ENCODE data around the gene MCF2L2.

The MCF2L2 gene

DNA sequence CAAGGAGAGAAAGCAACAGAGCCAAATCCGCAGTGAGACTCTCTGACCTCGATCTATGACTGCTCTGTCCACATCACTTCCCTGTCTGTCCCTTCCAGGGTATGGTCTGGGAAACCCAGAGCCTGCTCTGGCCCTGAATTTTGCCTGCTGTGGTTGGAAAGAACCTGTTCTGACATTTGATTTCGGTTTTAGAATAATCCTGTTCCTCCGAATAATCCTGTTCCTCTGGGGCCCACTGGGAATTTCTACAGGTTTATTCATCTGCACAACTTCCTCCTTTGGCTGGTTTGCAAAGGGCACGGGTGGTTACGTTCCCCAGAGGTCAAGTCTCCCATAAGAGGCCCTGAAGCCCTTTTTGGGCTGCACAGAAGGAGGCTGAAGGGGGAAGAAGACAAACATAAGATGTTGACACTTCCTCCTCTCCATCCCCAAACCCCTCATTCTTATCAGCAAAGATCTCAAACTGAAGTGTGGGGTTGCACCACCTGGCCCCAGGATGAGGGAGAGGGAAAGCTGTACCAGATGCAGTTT lies 276.5 kb downstream of the MCF2L2 start:
- H3K4me3 ChIP-seq (ENCODE audit: low read depth, low read length): no peak overlapping the region
- peak; percentile 90 for DNase-seq (ENCODE audit: low read depth)
- no peak for TF ChIP-seq POLR2A (IDR thresholded peaks at IDR 0.05; ENCODE audit: extremely low read depth, insufficient read length)
- TF ChIP-seq, protein P1, sequence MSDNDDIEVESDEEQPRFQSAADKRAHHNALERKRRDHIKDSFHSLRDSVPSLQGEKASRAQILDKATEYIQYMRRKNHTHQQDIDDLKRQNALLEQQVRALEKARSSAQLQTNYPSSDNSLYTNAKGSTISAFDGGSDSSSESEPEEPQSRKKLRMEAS (IDR thresholded peaks at IDR 0.05; ENCODE audit: low read depth, low read length): 0 out of 2 replicates have a peak, but pooled peaks have one; percentile 19

DNA sequence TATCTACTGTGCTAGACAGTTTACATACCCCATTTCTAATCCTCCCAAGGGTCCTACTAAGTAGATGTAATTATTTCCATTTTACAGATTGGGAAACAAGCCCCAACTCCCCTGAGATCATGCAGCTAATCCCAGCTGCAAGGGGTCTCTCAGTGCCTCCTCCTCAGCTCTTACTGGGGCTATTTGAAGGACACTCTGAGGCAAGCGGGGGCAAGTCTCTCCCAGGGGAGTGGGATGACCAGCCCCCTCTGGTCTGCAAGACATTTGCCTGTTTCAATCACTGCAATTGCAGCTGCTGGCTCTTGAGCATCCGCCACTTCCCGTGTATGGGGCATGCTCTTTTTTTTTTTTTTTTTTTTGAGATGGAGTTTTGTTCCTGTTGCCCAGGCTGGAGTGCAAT lies 277.3 kb downstream of the MCF2L2 start:
- no peak for TF ChIP-seq POLR2A (IDR thresholded peaks at IDR 0.05; ENCODE audit: extremely low read depth, insufficient read length)
- TF ChIP-seq, protein P1 (IDR thresholded peaks at IDR 0.05; ENCODE audit: low read depth, low read length): no peak
- no peak for TF ChIP-seq CTCF (IDR thresholded peaks at IDR 0.05; ENCODE audit: low read depth, low read length)
- no peak for TF ChIP-seq MYC (IDR thresholded peaks at IDR 0.05; ENCODE audit: low read depth, low read length)
- DNase-seq (ENCODE audit: low read depth): peak; percentile 59
- no peak overlapping the region for H3K4me3 ChIP-seq (ENCODE audit: low read depth, low read length)

GRCh38 chr3:183149915-183150750 lies 278.3 kb downstream of the MCF2L2 start:
- H3K4me3 ChIP-seq (ENCODE audit: low read depth, low read length): no peak overlapping the region
- DNase-seq (ENCODE audit: low read depth): peak; percentile 60
- no peak for TF ChIP-seq CTCF (IDR thresholded peaks at IDR 0.05; ENCODE audit: low read depth, low read length)
- TF ChIP-seq POLR2A (IDR thresholded peaks at IDR 0.05; ENCODE audit: extremely low read depth, insufficient read length): no peak
- TF ChIP-seq, protein P1 (IDR thresholded peaks at IDR 0.05; ENCODE audit: low read depth, low read length): no peak
- no peak for TF ChIP-seq MYC (IDR thresholded peaks at IDR 0.05; ENCODE audit: low read depth, low read length)

GRCh38 chr3:183148056-183148455 lies 280.4 kb downstream of the MCF2L2 start:
- no peak for DNase-seq (ENCODE audit: low read depth)
- TF ChIP-seq POLR2A (IDR thresholded peaks at IDR 0.05; ENCODE audit: extremely low read depth, insufficient read length) (no peak), MYC (IDR thresholded peaks at IDR 0.05; ENCODE audit: low read depth, low read length) (no peak), CTCF (IDR thresholded peaks at IDR 0.05; ENCODE audit: low read depth, low read length) (no peak)
- TF ChIP-seq, protein P1 (IDR thresholded peaks at IDR 0.05; ENCODE audit: low read depth, low read length): no peak

GRCh38 chr3:183144363-183144762 lies 284.1 kb downstream of the MCF2L2 start:
- TF ChIP-seq, protein P1 (IDR thresholded peaks at IDR 0.05; ENCODE audit: low read depth, low read length): no peak
- no peak for TF ChIP-seq MYC (IDR thresholded peaks at IDR 0.05; ENCODE audit: low read depth, low read length)
- no peak overlapping the region for H3K4me3 ChIP-seq (ENCODE audit: low read depth, low read length)
- no peak for DNase-seq (ENCODE audit: low read depth)

More at GRCh38 chr3:183148056-183148455, 280.4 kb downstream of the MCF2L2 start:
- no peak overlapping the region for H3K4me3 ChIP-seq (ENCODE audit: low read depth, low read length)

GRCh38 chr3:183142199-183142598 lies 286.2 kb downstream of the MCF2L2 start:
- no peak for TF ChIP-seq MYC (IDR thresholded peaks at IDR 0.05; ENCODE audit: low read depth, low read length)
- TF ChIP-seq POLR2A (IDR thresholded peaks at IDR 0.05; ENCODE audit: extremely low read depth, insufficient read length): no peak
- TF ChIP-seq CTCF (IDR thresholded peaks at IDR 0.05; ENCODE audit: low read depth, low read length): no peak
- TF ChIP-seq, protein P1 (IDR thresholded peaks at IDR 0.05; ENCODE audit: low read depth, low read length): no peak
- H3K4me3 ChIP-seq (ENCODE audit: low read depth, low read length): no peak overlapping the region
- no peak for DNase-seq (ENCODE audit: low read depth)

Data from NB4 (cell line).